OCI-LY1 (cell line): ENCODE data around the gene ZNF576.

ENCODE experiments used
- H2AFZ ChIP-seq: fragments of 200-600 bp; sonication (generic), shearing (Covaris generic); 2 replicates; pipeline ENCODE4 v1.6.0; 2014; ENCODE audit warnings: antibody characterized with exemption, mild to moderate bottlenecking, low read length
- H3F3A ChIP-seq: fragments of 200-600 bp; sonication (generic), shearing (Covaris generic); 2 replicates; pipeline ENCODE4 v1.6.0; 2014; ENCODE audit warnings: mild to moderate bottlenecking, antibody characterized with exemption, low read length, moderate library complexity; ENCODE audit not compliant: insufficient read depth
- H3K27ac ChIP-seq: fragments of 200-600 bp; sonication (generic); 2 replicates; pipeline ENCODE4 v1.5.1; 2014; ENCODE audit warnings: low read length, mixed run types, mild to moderate bottlenecking, low read depth; ENCODE audit not compliant: poor library complexity, severe bottlenecking
- H3K27me3 ChIP-seq: fragments of 200-600 bp; sonication (generic); 2 replicates; pipeline ENCODE4 v1.6.0; 2014; ENCODE audit warnings: antibody characterized with exemption, mild to moderate bottlenecking, low read length, moderate library complexity; ENCODE audit not compliant: insufficient read depth
- H3K36me3 ChIP-seq: fragments of 200-600 bp; sonication (generic); 2 replicates; pipeline ENCODE4 v1.6.1; 2014; ENCODE audit warnings: mild to moderate bottlenecking, antibody characterized with exemption, low read length, moderate library complexity, mixed read lengths; ENCODE audit not compliant: insufficient read depth
- H3K4me1 ChIP-seq: fragments of 200-600 bp; sonication (generic); 2 replicates; pipeline ENCODE4 v1.5.1; 2014; ENCODE audit warnings: mild to moderate bottlenecking, low read length, moderate library complexity; ENCODE audit not compliant: insufficient read depth, severe bottlenecking
- H3K4me2 ChIP-seq: fragments of 200-600 bp; sonication (generic), shearing (Covaris generic); 2 replicates; pipeline ENCODE4 v1.6.1; 2014; ENCODE audit warnings: low read length
- H3K4me3 ChIP-seq: fragments of 200-600 bp; sonication (generic); 2 replicates; pipeline ENCODE4 v1.5.1; 2014; ENCODE audit warnings: low read length, low read depth, mild to moderate bottlenecking, mixed read lengths; ENCODE audit not compliant: poor library complexity, severe bottlenecking
- H3K79me2 ChIP-seq: fragments of 200-600 bp; shearing (Covaris generic); 2 replicates; pipeline ENCODE4 v1.6.1; 2016; ENCODE audit warnings: mixed run types, low read length, mixed read lengths; ENCODE audit not compliant: insufficient read depth
- H3K9ac ChIP-seq: fragments of 200-600 bp; sonication (generic), shearing (Covaris generic); 2 replicates; pipeline ENCODE4 v1.6.1; 2014; ENCODE audit warnings: mild to moderate bottlenecking, low read length, mixed read lengths
- H3K9me2 ChIP-seq: fragments of 200-600 bp; sonication (generic), shearing (Covaris generic); 2 replicates; pipeline ENCODE4 v1.6.1; 2014; ENCODE audit warnings: low read depth, mild to moderate bottlenecking, low read length, mixed read lengths
- H3K9me3 ChIP-seq: fragments of 200-600 bp; shearing (Covaris generic); 2 replicates; pipeline ENCODE4 v1.6.1; 2014; ENCODE audit warnings: low read length, mixed read lengths
- H4K20me1 ChIP-seq: fragments of 200-600 bp; sonication (generic), shearing (Covaris generic); 2 replicates; pipeline ENCODE4 v1.6.0; 2016; ENCODE audit warnings: mild to moderate bottlenecking, low read length; ENCODE audit not compliant: insufficient read depth
- CTCF ChIP-seq: fragments of 200-600 bp; sonication (generic), shearing (Covaris generic); IDR thresholded peaks from 2 replicates; pipeline ENCODE4 v1.5.1; 2017; ENCODE audit warnings: mild to moderate bottlenecking, antibody characterized with exemption, low read length, moderate library complexity, mixed read lengths
- EZH2 ChIP-seq: fragments of 200-600 bp; sonication (generic), shearing (Covaris generic); IDR thresholded peaks from 2 replicates; pipeline ENCODE4 v1.8.0; 2017; ENCODE audit warnings: borderline replicate concordance, mixed run types, mild to moderate bottlenecking, antibody characterized with exemption, low read length, moderate library complexity, mixed read lengths

Gene ZNF576

GRCh38 chr19:43606569-43607229 is 10.3 kb downstream of the ZNF576 start:
- no peak for TF ChIP-seq EZH2
- TF ChIP-seq CTCF, result no peak
- Histone ChIP-seq H3K27me3 (no peaks in the 10 kb centered on the region), H3K79me2 (no peaks in the 10 kb centered on the region), H3K9me2 (no peaks in the 10 kb centered on the region), H2AFZ (no peak overlapping the region), H3K27ac (no peak overlapping the region), H3K9me3 (no peaks in the 10 kb centered on the region), H3F3A (no peaks in the 10 kb centered on the region), H4K20me1 (no peaks in the 10 kb centered on the region), H3K4me3 (no peak overlapping the region), H3K9ac (no peak overlapping the region), H3K4me2 (no peak overlapping the region), H3K4me1 (no peaks in the 10 kb centered on the region), H3K36me3 (peaks cover 54% of the 10 kb centered on the region)

GRCh38 chr19:43607238-43608205 is 11.1 kb downstream of the ZNF576 start:
- no peaks in the 10 kb centered on the region for H3K4me1 ChIP-seq
- TF ChIP-seq EZH2 (no peak), CTCF (no peak)
- no peak overlapping the region for H3K9ac ChIP-seq
- H4K20me1 ChIP-seq, result no peaks in the 10 kb centered on the region
- H3K9me2 ChIP-seq, result no peaks in the 10 kb centered on the region
- no peak overlapping the region for H3K27ac ChIP-seq
- H3K9me3 ChIP-seq, result no peaks in the 10 kb centered on the region
- no peaks in the 10 kb centered on the region for H3K79me2 ChIP-seq
- no peaks in the 10 kb centered on the region for H3F3A ChIP-seq
- no peak overlapping the region for H3K4me2 ChIP-seq
- peaks cover 57% of the 10 kb centered on the region for H3K36me3 ChIP-seq
- no peaks in the 10 kb centered on the region for H3K27me3 ChIP-seq
- no peak overlapping the region for H2AFZ ChIP-seq
- no peak overlapping the region for H3K4me3 ChIP-seq

GRCh38 chr19:43609872-43610271 is 13.5 kb downstream of the ZNF576 start:
- no peaks in the 10 kb centered on the region for H3K9me3 ChIP-seq
- H3K36me3 ChIP-seq, result peaks cover 68% of the 10 kb centered on the region
- no peaks in the 10 kb centered on the region for H3K9me2 ChIP-seq
- H3K27me3 ChIP-seq, result no peaks in the 10 kb centered on the region
- H3K9ac ChIP-seq, result no peak overlapping the region
- no peak overlapping the region for H3K4me2 ChIP-seq
- 0 out of 2 replicates have a peak, but pooled peaks cover 1% of the 10 kb centered on the region for H3K79me2 ChIP-seq
- H3K4me1 ChIP-seq, result no peaks in the 10 kb centered on the region
- no peak overlapping the region for H3K27ac ChIP-seq
- no peaks in the 10 kb centered on the region for H4K20me1 ChIP-seq
- TF ChIP-seq EZH2 (no peak), CTCF (no peak)
- no peak overlapping the region for H2AFZ ChIP-seq
- H3F3A ChIP-seq, result no peaks in the 10 kb centered on the region
- H3K4me3 ChIP-seq, result no peak overlapping the region
